NCI-H2171 (cell line): ENCODE measurements around the gene TFB1M.
"Not testable (repeated sequence)": the region's sequence is repeated elsewhere in the genome, so short reads cannot be mapped to it uniquely, and the experiment has no call there.

Experiments used
- DNase-seq: peaks from one replicate; lab custom pipeline; 2025; lab: John Stamatoyannopoulos, UW

TFB1M gene

DNA sequence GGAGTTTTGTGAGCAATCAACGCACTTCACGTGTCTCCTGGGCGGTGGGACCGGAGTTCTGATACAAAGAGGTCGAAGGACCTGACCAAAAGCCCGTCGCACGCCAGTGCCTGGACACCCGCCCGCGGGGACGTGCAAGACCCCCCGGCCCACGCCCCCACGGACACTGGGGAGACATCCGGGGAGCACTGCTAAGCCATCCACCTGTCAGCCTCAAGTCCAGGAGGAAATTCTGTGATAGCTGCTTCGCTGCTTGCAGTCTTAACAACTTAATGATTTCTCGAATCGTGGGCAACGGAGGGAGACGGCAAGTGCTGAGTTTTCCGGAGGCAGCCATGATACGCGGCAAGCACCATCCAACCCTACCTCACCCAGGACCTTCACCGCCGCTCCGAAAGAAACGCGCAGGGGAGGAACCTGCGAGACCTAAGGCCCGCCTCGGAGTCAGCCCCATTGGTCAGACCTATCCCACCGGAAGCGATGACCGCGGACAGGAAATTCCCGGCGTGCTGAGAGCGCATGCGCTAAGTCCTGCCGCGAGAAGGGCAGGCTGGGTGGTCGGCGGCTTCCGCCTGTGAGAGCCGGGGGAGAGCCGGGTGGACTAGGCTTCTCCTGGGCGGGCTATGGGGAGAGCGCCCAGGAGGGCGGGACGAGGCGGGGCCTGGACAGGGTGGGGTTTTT is at the start of gene TFB1M:
Gene TFB1M, minus strand, starts transcription at position 393 of the 681 bp plus-strand sequence. Its CDS starts 56 bp downstream, at position 337.
- peak; percentile 98 for DNase-seq

- not testable (repeated sequence) for DNase-seq
These were observed 49.7 kb upstream of the TFB1M start for GRCh38 chr6:155364021-155364420.

GRCh38 chr6:155362968-155363632 is 48.8 kb upstream of the TFB1M start:
- DNase-seq: not testable (repeated sequence)

DNA sequence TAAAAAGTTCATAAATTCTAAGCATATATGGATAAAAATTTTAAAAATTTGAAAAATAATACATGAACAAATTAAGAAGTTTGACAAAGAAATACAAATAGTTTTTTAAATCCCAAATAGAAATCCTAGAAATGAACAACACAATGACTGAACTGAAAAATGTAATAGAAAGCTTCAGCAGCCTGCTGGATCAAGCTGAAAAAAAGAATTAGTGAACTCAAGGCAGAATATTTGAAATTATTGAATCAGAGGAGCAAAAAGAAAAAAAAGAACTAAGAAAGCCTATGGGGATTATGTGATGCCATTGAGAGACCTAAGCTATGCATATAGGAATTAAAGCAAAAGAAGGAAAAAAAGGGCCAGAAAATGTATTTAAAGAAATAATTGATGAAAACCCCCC is 39.9 kb upstream of the TFB1M start:
- DNase-seq: no peak

DNA sequence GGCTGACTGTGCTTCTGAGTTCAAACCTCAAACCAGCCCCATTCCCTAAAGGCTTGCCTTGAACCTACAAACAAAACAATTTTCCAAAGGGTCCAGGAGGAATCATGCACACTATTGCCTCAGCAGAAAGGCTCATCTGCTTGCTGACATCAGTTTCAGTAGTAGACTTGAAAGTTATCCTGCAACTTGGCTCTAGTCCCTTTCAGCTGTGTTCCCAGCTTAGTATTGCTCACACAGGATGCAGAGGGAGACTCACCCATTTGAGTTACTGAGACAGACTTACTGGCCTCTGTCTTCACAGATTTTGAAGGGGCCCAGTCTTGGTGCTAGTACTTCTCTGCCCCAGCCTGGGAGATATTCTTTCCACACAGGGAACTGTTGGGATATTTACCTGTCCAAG is 38.5 kb upstream of the TFB1M start:
- DNase-seq: no peak

DNA sequence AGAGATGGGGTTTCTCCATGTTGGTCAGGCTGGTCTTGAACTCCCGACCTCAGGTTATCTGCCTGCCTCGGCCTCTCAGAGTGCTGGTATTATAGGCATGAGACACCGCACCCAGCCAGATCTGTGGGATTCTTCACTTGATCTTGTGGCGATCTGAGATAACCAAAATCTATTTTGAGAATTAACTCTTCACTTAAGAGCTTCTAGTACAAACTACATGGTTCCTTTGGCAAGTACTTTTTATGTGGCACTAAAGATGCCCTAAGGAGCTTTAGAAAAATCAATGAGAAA is 37.8 kb upstream of the TFB1M start:
- no peak for DNase-seq

- no peak for DNase-seq
These were observed 37.2 kb upstream of the TFB1M start for GRCh38 chr6:155351273-155352129.

DNA sequence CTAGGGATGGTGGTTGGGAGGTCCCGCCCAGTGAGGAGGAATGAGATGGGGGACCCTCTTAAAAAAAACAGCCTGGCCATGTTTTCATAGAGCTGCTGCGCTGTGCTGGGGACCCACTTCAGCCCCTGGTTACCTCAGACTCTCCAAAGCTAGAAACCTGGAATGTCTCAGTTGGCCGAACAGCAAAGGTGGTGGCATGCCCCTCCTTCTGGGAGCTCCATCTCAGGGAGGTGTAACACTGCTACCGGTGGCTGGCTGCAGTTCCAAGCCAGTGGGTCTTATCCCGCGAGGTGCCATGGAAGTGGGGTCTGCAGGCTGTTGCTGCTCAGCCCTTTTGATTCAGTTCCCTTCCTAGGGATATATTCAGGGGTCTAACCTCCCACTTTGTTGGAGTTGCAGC is 35.7 kb upstream of the TFB1M start:
- DNase-seq: no peak

GRCh38 chr6:155349129-155349528 is 34.8 kb upstream of the TFB1M start:
- no peak for DNase-seq

DNA sequence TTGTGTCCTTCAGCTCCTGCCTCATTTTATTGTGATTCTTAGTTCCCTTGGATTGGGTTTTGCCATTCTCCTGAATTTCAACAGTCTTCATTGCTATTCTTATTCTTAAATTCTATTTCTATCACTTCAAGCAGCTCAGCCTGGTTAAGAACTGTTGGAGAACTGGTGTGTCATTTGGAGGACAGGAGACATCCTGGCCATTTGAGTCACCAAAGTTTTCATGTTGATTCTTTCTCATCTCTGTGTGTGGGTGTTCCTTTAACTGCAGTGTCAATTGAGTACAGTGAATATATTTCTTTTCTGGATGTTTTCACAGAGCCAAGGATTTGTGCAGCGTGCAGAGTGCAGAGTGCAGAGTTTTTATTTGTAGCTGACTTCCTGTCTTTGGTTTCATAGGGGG is 33.5 kb upstream of the TFB1M start:
- DNase-seq: no peak

DNA sequence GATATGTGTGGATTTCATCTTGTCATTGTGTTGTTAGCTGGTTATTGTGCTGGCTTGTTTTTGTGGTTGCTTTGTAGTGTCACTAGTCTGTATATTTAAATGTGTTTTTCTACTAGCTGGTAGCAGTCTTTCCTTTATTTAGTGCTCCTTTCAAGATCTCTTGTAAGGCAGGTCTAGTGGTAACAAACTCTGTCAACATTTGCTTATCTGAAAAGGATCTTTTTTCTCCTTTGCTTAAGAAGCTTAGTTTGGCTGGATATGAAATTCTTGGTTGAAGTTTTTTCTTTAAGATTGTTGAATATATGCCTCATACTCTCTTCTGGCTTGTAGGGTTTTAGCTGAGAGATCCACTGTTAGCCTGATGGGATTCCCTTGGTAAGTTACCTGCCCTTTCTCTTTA is 32.7 kb upstream of the TFB1M start:
- no peak for DNase-seq

DNA sequence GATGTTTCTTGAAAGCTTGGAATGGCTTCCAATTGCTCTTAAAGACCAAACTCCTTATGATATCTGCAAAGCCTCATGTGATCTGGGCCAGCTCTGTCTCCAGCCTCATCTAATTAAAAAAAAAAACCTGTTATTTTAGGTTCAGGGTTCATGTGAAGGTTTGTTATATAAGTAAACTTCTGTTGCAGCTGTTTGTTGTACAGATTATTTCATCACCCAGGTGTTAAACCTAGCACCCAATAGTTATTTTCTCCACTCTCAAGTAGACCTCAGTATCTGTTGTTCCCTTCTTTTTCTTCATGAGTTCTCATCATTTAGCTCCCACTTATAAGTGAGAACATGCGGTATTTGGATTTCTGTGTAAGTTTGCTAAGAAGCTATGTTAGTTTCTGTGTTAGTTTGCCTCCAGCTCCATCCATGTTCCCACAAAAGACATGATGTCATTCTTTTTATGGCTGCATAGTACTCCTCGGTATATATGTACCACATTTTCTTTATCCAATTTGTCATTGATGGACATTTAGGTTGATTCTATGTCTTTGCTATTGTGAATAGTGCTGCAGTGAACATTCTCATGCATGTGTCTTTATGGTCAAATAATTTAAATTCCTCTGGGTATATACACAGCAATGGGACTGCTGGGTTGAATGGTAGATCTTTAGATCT is 30.2 kb upstream of the TFB1M start:
- DNase-seq: no peak

DNA sequence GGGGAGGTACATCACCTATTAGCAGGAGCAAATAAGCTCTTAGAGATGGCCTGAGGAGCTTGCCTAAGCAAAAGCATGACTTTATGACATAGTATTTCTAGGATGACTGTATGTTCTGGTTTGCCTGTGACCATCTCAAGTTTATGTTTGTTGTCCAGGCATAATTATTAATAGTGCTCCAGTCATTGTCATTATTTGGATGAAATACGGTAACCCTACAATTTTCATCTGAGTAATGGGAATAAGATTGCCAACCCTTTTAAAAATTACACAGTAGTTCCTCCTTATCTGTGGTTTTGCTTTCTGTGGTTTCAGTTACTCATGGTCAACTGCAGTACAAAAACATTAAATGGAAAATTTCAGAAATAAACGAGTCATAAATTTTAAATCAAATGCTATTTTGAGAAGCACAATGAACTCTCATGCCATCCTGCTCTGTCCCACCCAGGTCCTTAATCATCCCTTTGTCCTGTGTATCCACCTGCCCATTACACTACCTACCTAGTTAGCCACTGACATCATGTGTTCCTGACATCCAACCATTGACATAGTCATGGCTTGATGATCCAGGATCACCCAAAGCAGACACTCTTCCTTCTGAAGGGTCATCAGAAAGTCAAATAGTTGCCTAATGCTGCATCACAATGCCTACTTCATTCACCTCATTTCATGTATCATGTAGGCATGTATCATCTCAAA is 27.0 kb upstream of the TFB1M start:
- no peak for DNase-seq

DNA sequence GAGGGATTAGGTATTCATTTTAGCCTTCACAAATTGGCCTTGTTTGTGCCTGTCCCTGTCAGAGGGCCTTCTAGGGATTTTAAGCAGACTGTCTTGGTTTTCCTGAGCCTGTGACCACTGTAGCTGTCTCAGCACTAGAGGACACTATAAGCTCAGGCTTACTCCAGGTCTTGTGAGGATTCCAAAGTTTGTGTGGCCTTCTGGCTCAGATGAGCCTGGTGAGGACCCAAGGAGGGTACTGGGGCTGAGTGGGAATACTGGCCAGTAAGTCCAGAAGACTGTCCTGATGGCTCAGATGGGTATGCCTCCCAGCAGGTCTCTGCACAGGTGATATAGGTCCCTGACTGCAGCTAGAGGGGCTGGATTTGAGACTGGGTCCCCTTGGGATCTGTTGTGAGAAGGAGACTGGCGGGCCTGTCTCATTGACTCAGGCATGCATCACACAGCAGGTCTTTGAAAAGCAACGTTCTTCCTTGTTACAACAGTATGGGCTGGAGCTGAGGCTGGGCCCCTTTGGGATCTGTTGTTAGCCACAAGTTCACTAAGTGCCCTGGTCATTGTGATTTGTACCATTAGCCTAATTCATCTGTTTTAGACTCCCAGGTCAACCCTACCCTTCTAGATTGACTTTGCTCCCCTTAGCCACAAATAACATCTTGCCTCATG is 26.3 kb upstream of the TFB1M start:
- DNase-seq: no peak

- not testable (repeated sequence) for DNase-seq
These were observed 25.6 kb upstream of the TFB1M start for GRCh38 chr6:155339929-155340328.

- DNase-seq: not testable (repeated sequence)
These were observed 24.0 kb upstream of the TFB1M start for GRCh38 chr6:155338237-155338636.

DNA sequence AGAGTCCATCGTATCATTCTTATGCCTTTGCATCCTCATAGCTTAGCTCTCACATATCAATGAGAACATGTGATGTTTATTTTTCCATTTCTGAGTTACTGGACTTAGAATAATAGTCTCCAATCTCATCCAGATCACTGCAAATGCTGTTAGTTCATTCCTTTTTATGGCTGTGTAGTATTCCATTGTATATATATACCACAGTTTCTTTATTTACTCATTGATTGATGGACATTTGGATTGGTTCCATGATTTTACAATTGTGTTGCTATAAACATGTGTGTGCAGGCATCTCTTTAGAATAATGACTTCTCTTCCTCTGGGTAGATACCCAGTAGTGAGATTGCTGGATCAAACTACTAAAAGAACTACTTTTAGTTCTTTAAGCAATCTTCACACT is 21.0 kb upstream of the TFB1M start:
- no peak for DNase-seq

DNA sequence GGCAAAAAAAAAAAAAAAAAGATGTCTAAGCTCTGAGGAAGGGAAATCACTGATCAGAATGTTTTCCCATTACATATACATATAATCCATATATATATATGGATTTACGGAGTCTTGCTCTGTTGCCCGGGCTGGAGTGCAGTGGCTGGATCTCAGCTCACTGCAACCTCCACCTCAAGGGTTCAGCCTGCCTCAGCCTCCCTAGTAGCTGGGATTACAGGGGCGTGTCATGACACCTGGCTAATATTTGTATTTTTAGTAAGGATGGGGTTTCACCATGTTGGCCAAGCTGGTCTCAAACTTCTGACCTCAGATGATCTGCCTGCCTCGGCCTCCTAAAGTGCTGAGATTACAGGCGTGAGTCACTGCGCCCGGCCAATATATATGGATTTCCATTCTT is 19.8 kb upstream of the TFB1M start:
- not testable (repeated sequence) for DNase-seq

GRCh38 chr6:155333414-155333813 is 19.1 kb upstream of the TFB1M start:
- DNase-seq: no peak

- no peak for DNase-seq
These were observed 16.6 kb upstream of the TFB1M start for GRCh38 chr6:155330922-155331321.

GRCh38 chr6:155330133-155330734 is 15.9 kb upstream of the TFB1M start:
- DNase-seq: no peak
